Activated naive CD8-positive, alpha-beta T cell treated with anti-CD3 and anti-CD28 coated beads, Interleukin-2, amount 10 ng/mL, durations not matched to agents 7 days and 5 days (primary cell): Measurements from ENCODE around the gene OSMR. TPM values are rescaled to one million over a fixed set of nuclear protein-coding genes. Genes with fewer than 3 reads are reported as not detected.

ENCODE experiments used
- total RNA-seq, 2 experiments: library from RNA; stranded (reverse); gene quantifications; one replicate each; pipeline ENCODE4 v1.2.3, GENCODE V29; 2021

Gene OSMR
- total RNA-seq, 2 experiments from 2014 or later = not detected

Other genes with a start within 250 kb of the OSMR start
- 10 to 100 TPM; 55.6 to 64.8 TPM for gene RICTOR, start 228.4 kb downstream of the OSMR start, total RNA-seq